GM10847 (cell line): ENCODE measurements around the gene ADAM8.
A peak's percentile ranks its signal among the peaks of the same experiment; 100 is the strongest.

Experiments
- POLR2A ChIP-seq: IDR thresholded peaks from 2 replicates; pipeline ENCODE4 v1.6.1; 2011; ENCODE audit not compliant: insufficient read length; ENCODE audit errors: extremely low read depth

The ADAM8 gene

GRCh38 chr10:133276435-133277201 lies at the start of gene ADAM8:
TSS of gene ADAM8 (minus strand) at chr10:133276868. CDS start at chr10:133276817, 51 bp downstream.
- TF ChIP-seq POLR2A, result peak; percentile 89

- TF ChIP-seq POLR2A, result no peak
These were observed 49.5 kb upstream of the ADAM8 start for GRCh38 chr10:133326223-133326551.

GRCh38 chr10:133325440-133326222 lies 49.0 kb upstream of the ADAM8 start:
- TF ChIP-seq POLR2A, result no peak

GRCh38 chr10:133324857-133325260 lies 48.2 kb upstream of the ADAM8 start:
- no peak for TF ChIP-seq POLR2A

GRCh38 chr10:133324198-133324792 lies 47.6 kb upstream of the ADAM8 start:
- TF ChIP-seq POLR2A, result no peak

GRCh38 chr10:133318494-133319127 lies 41.9 kb upstream of the ADAM8 start:
- no peak for TF ChIP-seq POLR2A

GRCh38 chr10:133316732-133317131 lies 40.1 kb upstream of the ADAM8 start:
- no peak for TF ChIP-seq POLR2A

GRCh38 chr10:133316266-133316665 lies 39.6 kb upstream of the ADAM8 start:
- no peak for TF ChIP-seq POLR2A

GRCh38 chr10:133315847-133316246 lies 39.2 kb upstream of the ADAM8 start:
- TF ChIP-seq POLR2A, result no peak

- no peak for TF ChIP-seq POLR2A
These were observed 38.2 kb upstream of the ADAM8 start for GRCh38 chr10:133314911-133315310.

- no peak for TF ChIP-seq POLR2A
These were observed 36.5 kb upstream of the ADAM8 start for GRCh38 chr10:133313192-133313591.

- no peak for TF ChIP-seq POLR2A
These were observed 36.1 kb upstream of the ADAM8 start for GRCh38 chr10:133312769-133313145.

GRCh38 chr10:133312016-133312768 lies 35.5 kb upstream of the ADAM8 start:
- TF ChIP-seq POLR2A, result no peak

- no peak for TF ChIP-seq POLR2A
These were observed 34.9 kb upstream of the ADAM8 start for GRCh38 chr10:133311570-133311969.

GRCh38 chr10:133310789-133311188 lies 34.1 kb upstream of the ADAM8 start:
- TF ChIP-seq POLR2A, result no peak
